CD4-positive, alpha-beta T cell treated with Interleukin-6 at 100 ng/mL for 8 hours (primary cell): ENCODE data around the gene TRIM4.
"Not testable (repeated sequence)": the region's sequence is repeated elsewhere in the genome, so short reads cannot be mapped to it uniquely, and the experiment has no call there.

Experiments used
- DNase-seq: peaks from one replicate; pipeline ENCODE4 v3.0.0-alpha.2; 2020; ENCODE audit warnings: mixed read lengths, low spot score

TRIM4 gene

DNA sequence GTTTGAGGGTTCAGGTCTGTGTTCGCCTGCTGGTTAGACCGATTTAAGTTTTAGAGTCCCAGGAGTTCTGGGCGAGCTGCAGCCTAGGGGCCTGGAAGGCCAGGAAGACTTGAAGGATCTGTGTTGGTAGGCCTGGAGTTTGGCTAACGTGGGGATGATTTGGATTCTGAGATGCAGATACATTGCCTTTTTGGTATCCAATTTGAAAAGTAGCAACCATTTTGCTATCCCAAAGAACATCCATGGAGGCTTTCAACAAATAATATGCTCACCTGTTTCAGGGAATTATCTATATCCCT is 433 bp upstream of the TRIM4 start:
- DNase-seq: no peak

DNA sequence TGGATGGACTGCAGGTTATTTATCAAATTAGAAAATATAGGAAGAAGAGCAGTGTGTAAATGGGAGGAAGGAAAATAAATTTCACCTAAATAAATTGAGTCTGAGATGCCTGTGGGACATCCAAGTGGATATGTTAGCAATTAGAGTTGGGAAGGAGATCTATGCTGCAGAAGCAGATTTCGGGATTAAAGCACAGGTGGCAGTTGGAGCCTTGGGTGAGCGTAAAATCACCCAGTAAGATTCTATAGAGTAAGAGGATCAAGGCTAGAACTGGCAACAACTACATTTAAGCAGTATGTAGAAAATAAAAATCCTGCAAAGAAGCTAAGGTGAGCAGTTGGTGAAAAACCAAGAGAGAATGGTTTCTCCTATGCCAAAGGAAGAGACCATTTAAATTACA is 8.4 kb downstream of the TRIM4 start:
- no peak for DNase-seq

GRCh38 chr7:99901581-99901980 is 17.7 kb downstream of the TRIM4 start:
- DNase-seq: no peak

GRCh38 chr7:99899830-99900519 is 19.4 kb downstream of the TRIM4 start:
- no peak for DNase-seq

DNA sequence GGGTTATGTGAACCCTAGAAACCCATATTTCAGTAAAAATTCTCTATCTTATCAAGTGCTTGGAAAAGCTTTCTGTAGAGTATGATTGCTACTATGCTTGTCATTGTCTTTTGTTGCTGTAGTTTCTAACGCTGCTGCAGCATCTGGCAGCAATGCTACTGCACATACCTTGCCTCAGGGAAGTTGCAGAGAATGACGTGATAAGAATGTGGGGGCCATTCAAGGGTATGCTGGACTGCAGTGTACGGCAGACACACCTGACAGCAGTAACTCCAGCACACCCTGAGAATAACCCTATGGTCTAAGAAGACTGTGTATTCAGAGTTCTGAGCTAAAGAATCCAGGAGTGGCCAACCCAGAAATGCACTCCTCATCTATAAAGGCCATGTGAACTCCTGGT is 20.5 kb downstream of the TRIM4 start:
- no peak for DNase-seq

DNA sequence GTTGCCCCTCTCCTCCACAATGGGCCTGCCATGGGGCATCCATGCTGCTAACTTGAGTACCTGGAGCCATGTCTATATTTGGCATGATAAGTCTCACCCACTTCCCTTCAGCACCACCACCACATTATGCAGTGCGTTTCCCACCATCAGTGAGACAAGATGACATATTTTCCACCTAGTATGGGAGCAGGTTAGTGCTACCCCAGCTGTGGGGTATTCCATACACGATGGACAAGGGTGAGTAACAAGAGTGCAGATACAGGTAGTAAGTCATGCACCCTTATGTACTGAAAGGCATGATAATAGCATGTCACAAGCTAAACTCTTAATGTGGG is 21.3 kb downstream of the TRIM4 start:
- no peak for DNase-seq

DNA sequence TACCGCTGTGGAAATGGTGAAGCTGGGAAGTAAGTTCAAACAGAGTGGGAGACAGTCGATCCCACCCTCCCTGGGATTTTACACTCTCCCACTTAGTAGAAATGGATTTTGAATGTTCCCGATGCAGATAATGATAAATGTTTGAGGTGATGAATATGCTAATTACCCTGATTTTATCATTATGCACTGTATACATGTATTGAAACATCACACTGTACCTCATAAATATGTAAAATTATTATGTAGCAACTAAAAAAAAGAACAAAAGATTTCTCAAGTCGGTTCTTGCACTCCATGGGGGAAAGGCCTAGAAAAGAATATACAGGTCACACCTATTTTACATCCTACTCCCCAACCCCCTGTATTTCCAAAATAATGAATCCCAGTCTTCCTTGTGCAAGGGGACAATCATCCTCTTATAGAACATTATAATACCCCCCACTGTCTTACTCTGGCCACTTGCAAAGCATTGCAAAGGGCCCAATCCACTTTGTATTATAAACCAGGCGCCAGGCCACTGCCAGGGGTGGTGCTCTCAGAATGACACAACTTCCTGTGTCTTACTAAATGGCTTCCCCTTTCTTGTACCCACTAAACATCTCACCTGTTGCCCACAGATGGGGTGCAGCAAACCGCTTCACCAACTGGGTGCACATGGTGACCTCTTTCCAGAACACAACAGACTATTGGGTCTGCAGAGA is 21.9 kb downstream of the TRIM4 start:
- no peak for DNase-seq

DNA sequence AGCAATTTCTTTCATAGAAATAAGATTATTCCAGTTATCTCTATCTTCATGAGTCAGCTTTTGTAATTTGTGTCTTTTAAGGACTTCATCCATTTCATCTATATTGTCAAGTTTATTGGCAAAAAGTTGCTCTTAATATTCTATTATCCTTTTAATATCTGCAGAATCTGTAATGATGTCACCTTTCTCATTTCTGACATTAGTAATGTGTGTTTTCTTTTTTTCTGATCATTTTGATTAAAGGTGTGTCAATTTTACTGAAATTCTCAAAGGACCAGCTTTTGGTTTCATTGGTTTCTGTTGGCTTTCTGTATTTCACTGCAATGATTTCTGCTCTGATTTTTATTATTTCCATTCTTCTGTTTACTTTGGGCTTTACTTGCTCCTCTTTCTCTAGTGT is 24.6 kb downstream of the TRIM4 start:
- no peak for DNase-seq

DNA sequence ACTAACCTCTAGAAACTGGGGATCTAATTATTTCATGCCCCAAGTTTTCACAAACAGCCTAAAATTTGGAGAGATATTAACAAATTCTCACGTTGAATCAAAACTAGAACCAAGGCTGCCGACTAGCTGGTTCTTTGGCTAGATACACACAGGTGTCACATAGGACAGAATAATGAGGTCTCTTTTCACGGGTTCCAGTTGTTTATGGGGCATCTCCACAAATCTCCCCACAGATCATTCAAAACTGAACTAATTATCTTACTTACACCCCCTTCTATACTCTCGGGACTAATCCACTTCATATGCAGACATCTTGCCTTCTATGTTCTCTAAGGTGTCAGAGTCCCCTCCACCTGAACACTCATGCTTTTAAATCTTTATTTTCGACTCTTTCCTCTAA is 26.1 kb downstream of the TRIM4 start:
- no peak for DNase-seq

DNA sequence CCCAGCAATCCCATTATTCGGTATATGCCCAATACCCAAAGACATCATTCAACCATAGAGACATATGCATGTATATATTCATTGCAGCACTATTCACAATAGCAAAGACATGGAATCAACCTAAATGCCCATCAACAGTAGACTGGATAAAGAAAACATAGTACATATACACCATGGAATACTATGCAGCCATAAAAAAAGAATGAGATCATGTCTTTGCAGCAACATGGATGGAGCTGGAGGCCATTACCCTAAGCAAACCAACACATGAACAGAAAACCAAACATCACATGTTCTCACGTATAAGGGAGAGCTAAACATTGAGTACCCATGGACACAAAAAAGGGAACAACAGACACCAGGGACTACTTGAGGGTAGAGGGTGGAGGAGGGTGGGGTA is 29.0 kb downstream of the TRIM4 start:
- not testable (repeated sequence) for DNase-seq

- DNase-seq: not testable (repeated sequence)
Measured at GRCh38 chr7:99888366-99888765, 31.0 kb downstream of the TRIM4 start.

DNA sequence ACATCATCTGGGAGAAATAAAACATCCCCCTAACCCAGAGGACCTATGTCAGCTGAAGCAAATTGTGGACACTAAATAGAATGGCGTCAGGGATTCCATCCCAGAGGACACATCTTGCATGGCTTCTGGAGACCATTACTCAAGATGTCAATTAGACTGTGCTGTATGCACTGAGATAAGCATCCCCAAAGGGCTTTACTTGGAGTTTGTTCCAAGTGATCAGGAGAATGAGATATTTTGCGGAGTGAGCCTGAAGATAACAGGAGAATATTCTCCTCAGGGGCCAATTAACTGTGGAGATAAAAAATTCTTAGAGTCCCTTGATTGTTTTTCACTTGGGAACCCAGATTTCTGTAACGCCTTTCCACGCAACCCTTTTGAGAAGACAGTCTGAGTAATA is 38.0 kb downstream of the TRIM4 start:
- DNase-seq: no peak

- DNase-seq: no peak
Measured at GRCh38 chr7:99876933-99877332, 42.4 kb downstream of the TRIM4 start, which contains the start of gene OR2AE1. Gene OR2AE1 (minus strand): TSS chr7:99877033. CDS start chr7:99877033, 0 bp downstream.

- no peak for DNase-seq
Measured at GRCh38 chr7:99876491-99876890, 42.8 kb downstream of the TRIM4 start.

DNA sequence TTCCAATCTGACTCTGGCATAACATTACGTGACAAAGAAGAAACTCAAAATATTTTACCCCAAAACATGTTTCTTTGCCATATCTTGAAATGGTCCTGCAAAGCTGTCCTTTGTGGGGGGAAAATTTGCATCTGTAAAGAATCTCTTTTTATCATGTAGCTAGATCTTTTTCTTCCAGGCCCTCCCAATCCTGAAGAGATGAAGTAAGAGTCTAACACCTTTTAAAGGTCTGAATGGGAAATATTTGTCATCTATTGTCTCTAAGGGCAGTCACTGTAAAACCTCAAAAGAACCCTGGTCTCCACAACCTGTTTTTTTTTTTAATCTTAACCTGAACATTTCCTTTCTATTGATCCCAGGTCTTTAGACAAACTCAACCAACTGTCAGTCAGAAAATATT is 51.1 kb downstream of the TRIM4 start:
- no peak for DNase-seq

GRCh38 chr7:99867477-99867876 is 51.9 kb downstream of the TRIM4 start:
- DNase-seq: not testable (repeated sequence)

DNA sequence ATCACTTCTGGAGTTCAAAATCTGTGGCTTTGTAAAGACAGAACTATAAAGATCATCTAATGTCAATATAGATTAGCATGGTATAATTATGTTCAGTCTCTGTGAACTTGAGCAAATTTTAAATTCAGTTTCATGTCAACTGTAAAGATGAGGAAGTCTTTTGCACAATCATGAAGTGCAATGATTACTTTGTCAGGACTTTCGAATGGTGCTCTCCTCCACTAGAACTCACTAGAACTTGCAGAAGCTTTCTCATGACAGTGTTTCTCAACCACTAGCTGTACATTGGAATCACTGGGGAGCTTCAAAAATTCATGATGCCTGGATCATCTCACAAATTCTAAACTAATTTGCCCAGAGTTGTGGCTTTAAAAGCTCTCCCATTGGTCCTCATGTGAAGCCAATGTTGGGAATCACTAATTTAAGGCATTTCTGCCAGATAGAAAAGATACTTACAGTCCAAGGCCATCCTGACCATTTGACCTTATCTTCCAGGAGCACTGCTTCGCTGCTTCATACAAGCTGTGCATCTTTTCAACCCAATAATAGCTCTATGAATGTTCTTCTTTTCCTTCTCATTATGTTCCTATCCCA is 55.4 kb downstream of the TRIM4 start:
- DNase-seq: no peak

- no peak for DNase-seq
Measured at GRCh38 chr7:99860281-99861127, 58.8 kb downstream of the TRIM4 start.

- no peak for DNase-seq
Measured at GRCh38 chr7:99855236-99855635, 64.1 kb downstream of the TRIM4 start.

GRCh38 chr7:99848420-99849216 is 70.7 kb downstream of the TRIM4 start:
- no peak for DNase-seq

DNA sequence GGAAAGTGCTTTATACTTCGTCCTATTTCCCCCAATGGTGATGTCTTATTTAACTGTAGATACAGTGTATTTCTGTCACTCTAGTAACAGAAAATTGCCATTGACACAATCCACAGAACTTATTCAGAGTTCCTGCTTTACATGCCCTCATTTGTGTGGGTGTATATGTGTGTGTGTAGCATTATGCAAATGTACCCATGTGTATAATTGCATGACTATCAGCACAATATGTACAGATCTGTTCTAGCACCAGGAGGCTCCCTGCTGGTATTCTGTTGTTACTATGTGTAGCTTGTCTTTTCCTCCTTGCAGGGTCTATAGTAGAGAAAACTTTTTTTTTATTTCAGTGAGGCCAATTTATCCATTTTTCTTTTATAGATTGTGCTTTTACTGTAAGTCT is 75.0 kb downstream of the TRIM4 start:
- DNase-seq: no peak

DNA sequence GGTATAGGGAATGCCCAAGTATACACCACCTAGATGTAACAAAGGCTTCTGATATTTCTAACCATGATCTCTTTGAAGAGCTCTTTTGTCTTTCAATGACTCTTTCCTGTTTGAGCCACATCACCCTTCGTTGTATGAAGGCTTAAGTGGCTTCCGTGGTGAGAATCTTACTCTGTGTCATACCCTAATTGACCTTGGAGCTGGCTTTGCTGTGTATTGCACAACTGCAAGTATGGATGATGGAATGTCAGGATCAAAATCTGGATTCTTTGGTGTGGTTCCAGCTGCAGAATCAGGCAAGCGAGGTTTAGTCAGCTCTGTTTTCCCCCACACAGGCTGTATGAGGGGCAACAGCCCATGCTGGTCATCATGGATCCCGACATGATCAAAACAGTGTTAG is 75.5 kb downstream of the TRIM4 start:
- no peak for DNase-seq
